Activated naive CD4-positive, alpha-beta T cell treated with anti-CD3 and anti-CD28 coated beads, Interleukin-2, amount 10 ng/mL, durations not matched to agents 7 days and 5 days (primary cell): ENCODE results near the gene CALHM1.

Experiments
- CTCF ChIA-PET: fragments of 350-600 bp; sonication (Branson Sonifier 250); formaldehyde crosslinking; loops from one replicate; lab custom pipeline; 2021; ENCODE audit warnings: antibody characterized with exemption; lab: Charles Lee
- DNase-seq: peaks from one replicate; pipeline ENCODE4 v3.0.0-alpha.2; 2020
- H3K27ac Mint-ChIP-seq: one replicate; pipeline ENCODE4 v1.8.0; 2021; ENCODE audit warnings: mild to moderate bottlenecking, moderate library complexity, mixed read lengths
- H3K27me3 Mint-ChIP-seq: one replicate; pipeline ENCODE4 v1.8.0; 2021; ENCODE audit warnings: mild to moderate bottlenecking, mixed read lengths
- H3K36me3 Mint-ChIP-seq: one replicate; pipeline ENCODE4 v1.8.0; 2021; ENCODE audit warnings: mixed read lengths
- H3K4me1 Mint-ChIP-seq: one replicate; pipeline ENCODE4 v1.8.0; 2021; ENCODE audit warnings: mixed read lengths
- H3K4me3 Mint-ChIP-seq: one replicate; pipeline ENCODE4 v1.8.0; 2021; ENCODE audit warnings: mild to moderate bottlenecking, moderate library complexity, mixed read lengths
- H3K9me3 Mint-ChIP-seq: one replicate; pipeline ENCODE4 v1.8.0; 2021; ENCODE audit warnings: mixed read lengths

The CALHM1 gene

DNA sequence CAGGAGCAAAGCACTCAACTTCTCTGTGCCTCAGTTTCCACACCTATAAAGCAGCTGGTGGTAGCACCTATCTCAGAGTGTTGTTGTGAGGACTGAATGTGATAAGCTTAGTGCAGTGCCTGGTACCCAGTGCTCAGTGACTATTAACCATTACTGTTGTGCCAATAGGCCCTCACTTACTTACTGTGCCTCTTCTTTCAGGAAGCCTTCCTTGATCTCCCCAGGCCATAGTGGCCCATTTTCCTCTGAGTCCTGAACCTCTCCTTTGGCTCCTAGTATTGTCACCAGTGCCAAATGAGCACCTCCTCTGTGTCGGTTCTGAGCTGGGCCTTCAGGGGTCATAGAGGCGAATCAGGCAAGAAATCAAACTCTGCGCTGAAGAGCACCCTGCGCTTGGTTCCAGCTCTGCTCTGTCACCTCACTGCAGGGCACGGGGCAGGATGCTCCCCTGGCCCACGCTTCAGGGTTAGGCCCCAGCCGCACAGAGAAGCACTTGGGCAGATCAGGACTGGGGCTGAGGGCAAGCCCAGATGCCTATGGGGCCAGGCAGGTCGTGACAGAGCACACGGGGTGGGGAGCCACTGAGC lies 2.5 kb downstream of the CALHM1 start:
- H3K4me1 Mint-ChIP-seq = peaks cover 57% of the 10 kb centered on the region
- CTCF ChIA-PET = interaction anchor here (1.0 to 1.2 kb wide), 4 partner anchors 10 to 40 kb away, joined by 3 to 5 read pairs (median 4); no protein-coding TSS in a partner anchor
- peaks cover 2% of the 10 kb centered on the region for H3K27me3 Mint-ChIP-seq
- H3K4me3 Mint-ChIP-seq = no peak overlapping the region
- DNase-seq = no peak
- peaks cover 6% of the 10 kb centered on the region for H3K36me3 Mint-ChIP-seq
- no peak overlapping the region for H3K27ac Mint-ChIP-seq
- no peaks in the 10 kb centered on the region for H3K9me3 Mint-ChIP-seq

DNA sequence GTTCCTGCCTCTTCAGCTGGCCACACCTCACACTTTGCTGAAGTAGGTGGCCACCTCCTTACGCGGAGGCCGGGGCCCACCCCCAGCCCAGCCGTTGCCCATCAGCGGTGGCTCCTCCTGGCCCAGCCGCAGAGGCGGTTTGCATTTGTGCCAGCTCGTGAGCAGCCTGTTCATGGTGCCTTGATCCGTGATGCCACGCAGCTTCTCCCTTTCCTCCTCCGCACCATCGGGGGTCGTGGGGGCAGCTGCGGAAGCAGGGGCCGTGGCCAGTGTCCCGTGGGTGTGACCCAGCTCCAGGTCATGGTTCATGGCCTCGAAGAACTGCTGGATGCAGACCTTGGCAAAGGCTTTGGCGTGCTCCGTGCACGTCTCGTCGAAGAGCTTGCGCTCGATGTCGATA lies 3.5 kb downstream of the CALHM1 start:
- CTCF ChIA-PET = interaction anchor here (0.7 to 2.1 kb wide), 5 partner anchors 26 to 39 kb away, joined by 3 to 7 read pairs (median 4); no protein-coding TSS in a partner anchor
- peaks cover 66% of the 10 kb centered on the region for H3K4me1 Mint-ChIP-seq

DNA sequence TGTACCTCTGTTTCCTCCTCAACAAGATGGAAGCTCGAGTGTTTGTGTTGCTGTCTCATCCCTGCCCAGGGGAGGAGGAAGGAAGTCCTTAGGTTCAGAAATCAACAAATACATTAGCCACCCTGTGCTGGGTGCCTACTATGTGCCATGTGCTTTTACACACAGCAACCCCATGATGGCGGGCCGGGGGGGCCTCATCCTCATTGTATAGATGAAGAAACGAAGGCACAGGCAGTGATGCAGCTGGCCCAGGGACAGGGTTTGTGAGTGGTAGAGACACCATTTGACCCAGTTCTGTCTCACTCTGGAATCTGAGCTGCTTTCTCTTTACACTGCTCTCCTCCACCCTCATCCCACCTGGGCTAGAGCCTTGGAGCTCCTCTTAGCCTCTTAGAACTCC lies 4.7 kb downstream of the CALHM1 start:
- Mint-ChIP-seq H3K36me3 (peaks cover 26% of the 10 kb centered on the region), H3K9me3 (no peaks in the 10 kb centered on the region), H3K4me3 (peak overlapping the region; percentile 99), H3K27ac (no peak overlapping the region), H3K27me3 (no peaks in the 10 kb centered on the region), H3K4me1 (peaks cover 66% of the 10 kb centered on the region)
- CTCF ChIA-PET = interaction anchor here (0.7 to 2.1 kb wide), 4 partner anchors 22 to 36 kb away, joined by 3 to 7 read pairs (median 4); no protein-coding TSS in a partner anchor
- DNase-seq = no peak

More for the DNA sequence above, 3.5 kb downstream of the CALHM1 start:
- H3K36me3 Mint-ChIP-seq = peaks cover 14% of the 10 kb centered on the region
- no peak overlapping the region for H3K4me3 Mint-ChIP-seq
- DNase-seq = no peak
- H3K27me3 Mint-ChIP-seq = no peaks in the 10 kb centered on the region
- H3K9me3 Mint-ChIP-seq = no peaks in the 10 kb centered on the region
- no peak overlapping the region for H3K27ac Mint-ChIP-seq

DNA sequence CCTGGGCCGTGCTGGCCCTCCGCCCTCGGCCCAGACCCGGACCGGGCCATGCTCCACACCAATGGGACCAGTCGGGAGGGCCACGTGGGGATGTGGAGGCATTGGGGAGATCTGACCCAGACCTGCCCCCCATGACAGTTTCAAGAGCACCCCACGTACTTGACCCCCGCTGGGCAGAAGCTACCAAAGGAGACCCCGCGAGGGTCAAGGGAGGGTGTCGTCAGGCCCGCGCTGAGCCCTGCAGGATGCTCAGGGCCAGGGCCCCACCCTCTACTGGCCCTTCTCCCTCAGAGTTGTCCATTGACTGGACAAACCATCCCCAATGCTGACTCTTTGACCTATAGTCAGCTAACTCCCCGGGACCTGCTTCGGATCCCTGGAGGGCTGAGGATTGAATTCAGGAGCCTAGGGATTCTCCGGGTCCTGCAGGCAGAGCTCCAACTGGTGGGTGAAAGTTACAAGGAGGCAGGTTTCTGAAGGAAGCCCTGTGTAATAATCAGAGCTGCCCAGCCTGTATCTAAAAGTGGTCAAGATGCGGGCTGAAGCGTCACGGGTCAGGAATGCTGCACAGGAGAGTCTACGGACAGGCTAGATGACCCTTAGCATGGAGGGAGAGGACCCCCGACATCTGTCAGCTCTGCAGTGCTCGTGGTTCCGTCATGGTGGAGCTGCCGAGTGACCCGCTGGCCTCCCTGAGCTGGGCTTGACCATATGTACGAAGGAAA lies 6.0 kb downstream of the CALHM1 start:
- H3K36me3 Mint-ChIP-seq = peaks cover 39% of the 10 kb centered on the region
- H3K4me1 Mint-ChIP-seq = peaks cover 69% of the 10 kb centered on the region
- peak overlapping the region; percentile 99 for H3K4me3 Mint-ChIP-seq
- CTCF ChIA-PET = interaction anchor here (0.9 to 5.2 kb wide), 8 partner anchors 10 to 37 kb away, joined by 3 to 34 read pairs (median 6); no protein-coding TSS in a partner anchor
- no peaks in the 10 kb centered on the region for H3K27me3 Mint-ChIP-seq
- DNase-seq = no peak
- no peaks in the 10 kb centered on the region for H3K9me3 Mint-ChIP-seq
- H3K27ac Mint-ChIP-seq = peak overlapping the region; percentile 91

DNA sequence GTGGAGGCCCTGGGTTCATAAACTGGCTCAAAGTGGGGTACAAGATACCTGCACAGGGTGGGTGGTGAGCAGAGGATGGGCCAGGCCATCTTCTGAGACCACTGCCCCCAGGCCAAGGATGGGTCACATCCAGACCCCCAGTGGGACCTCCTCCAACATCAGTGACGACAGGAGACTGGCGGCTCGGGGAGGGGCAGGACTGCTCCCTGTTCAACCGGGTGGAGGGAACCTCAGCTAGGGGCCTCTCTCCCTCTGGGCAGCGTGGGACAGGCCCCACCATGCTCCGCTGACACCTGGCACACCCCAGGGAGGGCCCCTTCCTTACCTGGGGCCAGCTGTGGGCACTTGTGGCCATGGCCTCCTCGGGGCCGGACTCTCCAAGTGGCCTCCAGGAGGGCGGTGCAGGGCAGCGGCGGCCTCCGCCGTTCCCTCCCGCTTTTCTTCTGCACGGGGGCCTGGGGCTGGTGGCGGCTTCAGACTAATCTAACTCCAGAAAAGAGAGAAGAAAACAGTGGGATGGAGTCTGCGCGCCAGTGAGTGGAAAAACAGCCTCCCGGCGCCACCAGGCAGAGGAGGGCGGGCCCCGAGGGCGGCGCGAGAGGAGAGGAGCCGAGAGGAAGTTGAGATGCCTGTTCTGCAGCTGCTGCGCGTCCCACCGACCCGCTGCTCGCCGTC lies 6.7 kb downstream of the CALHM1 start, which contains the start of gene CALHM2:
Gene CALHM2, minus strand, starts transcription at position 540 of the 675 bp plus-strand sequence. CDS start 2,429 bp downstream, outside the sequence.
- Mint-ChIP-seq H3K27me3 (no peaks in the 10 kb centered on the region), H3K4me3 (peak within 1 kb of the TSS; percentile 99), H3K4me1 (peaks cover 72% of the 10 kb centered on the region), H3K36me3 (peaks cover 46% of the 10 kb centered on the region), H3K9me3 (no peaks in the 10 kb centered on the region), H3K27ac (peak within 1 kb of the TSS; percentile 91)
- DNase-seq = peak; percentile 77
- CTCF ChIA-PET = interaction anchor here (1.2 to 5.2 kb wide), 8 partner anchors 11 to 36 kb away, joined by 3 to 34 read pairs (median 6); no protein-coding TSS in a partner anchor

DNA sequence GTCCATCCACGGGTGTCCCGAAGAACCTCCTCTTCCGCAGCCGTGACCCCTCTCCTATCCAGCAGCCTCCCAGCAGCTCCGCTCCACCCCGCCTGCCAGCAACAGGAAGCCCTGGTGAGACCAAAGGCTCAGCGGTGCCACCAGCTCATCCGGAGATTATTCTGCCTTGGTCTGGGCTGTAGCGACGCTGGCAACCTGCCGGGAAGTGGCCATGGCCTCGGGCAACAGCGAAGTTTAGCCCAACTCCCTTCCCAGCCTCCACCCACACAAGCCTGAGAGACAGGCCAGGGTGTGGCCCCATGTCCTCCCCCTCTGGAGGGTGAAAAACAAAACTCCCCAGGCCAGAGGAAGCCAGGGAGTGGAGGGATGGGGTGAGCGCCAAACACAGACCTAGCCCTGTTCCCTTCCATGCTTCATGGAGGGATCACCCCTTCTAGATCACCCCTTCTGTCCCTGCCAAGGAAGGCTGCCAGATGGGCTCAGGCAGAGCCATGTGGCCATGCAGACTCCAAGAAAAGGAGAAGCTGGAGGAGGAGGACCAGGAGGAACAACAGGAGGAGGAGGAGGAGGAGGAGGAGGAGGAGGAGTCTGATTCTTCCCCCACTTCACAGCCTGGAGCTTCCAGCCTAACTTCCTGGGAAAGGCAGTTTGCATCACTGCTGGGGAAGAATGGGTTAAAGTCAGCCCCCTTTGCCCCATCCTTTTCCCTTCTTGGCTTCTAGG lies 7.4 kb downstream of the CALHM1 start:
- peaks cover 51% of the 10 kb centered on the region for H3K36me3 Mint-ChIP-seq
- DNase-seq = peak; percentile 73
- peaks cover 72% of the 10 kb centered on the region for H3K4me1 Mint-ChIP-seq
- H3K27me3 Mint-ChIP-seq = no peaks in the 10 kb centered on the region
- H3K27ac Mint-ChIP-seq = peak overlapping the region; percentile 91
- H3K9me3 Mint-ChIP-seq = no peaks in the 10 kb centered on the region
- peak overlapping the region; percentile 99 for H3K4me3 Mint-ChIP-seq
- CTCF ChIA-PET = interaction anchor here (0.8 to 5.2 kb wide), 8 partner anchors 12 to 35 kb away, joined by 3 to 34 read pairs (median 6); no protein-coding TSS in a partner anchor

DNA sequence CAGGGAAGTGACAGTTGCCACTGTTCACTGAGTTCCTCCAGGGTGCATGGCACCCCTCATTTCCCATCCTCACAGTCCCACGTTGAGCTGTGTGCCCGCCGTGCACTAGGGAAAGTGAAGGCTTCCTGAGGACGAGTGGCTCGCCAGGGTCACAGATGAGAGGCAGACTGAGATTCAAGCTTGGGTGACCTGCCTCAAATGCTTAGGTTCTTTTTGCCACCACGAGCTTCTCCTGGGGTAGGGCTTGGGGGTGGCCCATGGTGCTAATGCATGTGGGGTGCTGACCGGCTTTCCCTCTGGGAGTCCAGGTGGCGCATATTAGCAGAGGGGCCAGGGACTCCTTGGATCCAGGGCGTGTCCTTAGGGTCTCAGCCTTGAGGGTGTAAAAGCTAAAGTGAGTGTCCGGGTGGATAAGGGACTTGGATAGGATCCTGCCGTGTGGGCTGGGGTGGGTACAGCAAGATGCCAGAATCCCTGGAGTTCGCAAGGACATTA lies 8.5 kb downstream of the CALHM1 start:
- H3K36me3 Mint-ChIP-seq = peaks cover 58% of the 10 kb centered on the region

DNA sequence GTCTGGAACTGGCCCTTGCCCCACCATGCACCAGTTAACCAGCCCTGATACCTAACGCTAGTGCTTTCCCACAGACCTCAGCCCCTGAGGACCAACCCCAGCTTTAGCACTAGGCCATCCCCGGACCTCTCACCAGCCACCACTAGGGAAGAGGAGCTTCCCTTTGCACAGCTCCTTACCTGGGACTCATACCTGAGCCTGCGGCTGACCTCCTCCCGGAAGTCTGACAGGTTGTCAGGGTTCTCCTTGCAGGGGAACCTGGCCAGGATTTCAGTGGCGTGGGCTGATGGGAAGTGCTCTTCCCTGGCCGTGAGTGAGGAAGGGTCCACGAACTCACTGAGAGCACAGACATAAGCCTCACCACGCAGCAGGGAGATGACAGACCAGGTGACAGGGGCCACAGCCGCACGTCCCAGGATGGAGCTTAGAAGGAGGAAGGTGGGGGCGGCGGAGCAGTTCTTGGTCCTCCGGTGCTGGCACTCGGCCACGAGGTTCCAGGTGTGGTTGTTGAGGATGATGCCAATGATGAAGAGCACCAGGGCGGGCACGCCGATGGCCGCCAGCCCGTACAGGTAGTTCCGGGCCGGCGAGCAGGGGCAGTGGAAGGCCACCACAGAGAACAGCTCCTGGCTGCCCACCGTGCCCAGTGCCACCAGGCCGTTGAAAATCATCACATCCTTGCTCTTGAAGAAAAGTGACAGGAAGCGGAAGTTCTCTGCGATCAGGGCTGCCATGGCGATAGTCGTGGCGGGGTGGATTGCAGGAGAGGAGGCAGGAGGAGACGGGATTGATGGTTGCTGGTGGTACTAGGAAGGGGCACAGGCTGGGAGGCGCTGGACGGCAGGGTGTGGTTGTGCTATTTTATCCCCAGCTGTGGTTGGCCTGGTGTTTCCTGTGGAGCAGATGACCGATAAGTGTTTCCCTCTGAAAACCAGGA lies 9.2 kb downstream of the CALHM1 start:
- H3K36me3 Mint-ChIP-seq = peaks cover 65% of the 10 kb centered on the region
- H3K27ac Mint-ChIP-seq = peak overlapping the region; percentile 86
- peaks cover 77% of the 10 kb centered on the region for H3K4me1 Mint-ChIP-seq
- no peaks in the 10 kb centered on the region for H3K9me3 Mint-ChIP-seq
- no peaks in the 10 kb centered on the region for H3K27me3 Mint-ChIP-seq
- no peak for DNase-seq
- CTCF ChIA-PET = interaction anchor here (0.5 to 5.2 kb wide), 5 partner anchors 25 to 143 kb away, joined by 3 to 34 read pairs (median 5); no protein-coding TSS in a partner anchor
- H3K4me3 Mint-ChIP-seq = peak overlapping the region; percentile 99

More for the DNA sequence above, 8.5 kb downstream of the CALHM1 start:
- DNase-seq = no peak
- Mint-ChIP-seq H3K4me3 (peak overlapping the region; percentile 99), H3K4me1 (peaks cover 76% of the 10 kb centered on the region), H3K9me3 (no peaks in the 10 kb centered on the region), H3K27ac (peak overlapping the region; percentile 91), H3K27me3 (no peaks in the 10 kb centered on the region)
- CTCF ChIA-PET = interaction anchor here (0.5 to 5.2 kb wide), 7 partner anchors 17 to 143 kb away, joined by 3 to 34 read pairs (median 5); no protein-coding TSS in a partner anchor

DNA sequence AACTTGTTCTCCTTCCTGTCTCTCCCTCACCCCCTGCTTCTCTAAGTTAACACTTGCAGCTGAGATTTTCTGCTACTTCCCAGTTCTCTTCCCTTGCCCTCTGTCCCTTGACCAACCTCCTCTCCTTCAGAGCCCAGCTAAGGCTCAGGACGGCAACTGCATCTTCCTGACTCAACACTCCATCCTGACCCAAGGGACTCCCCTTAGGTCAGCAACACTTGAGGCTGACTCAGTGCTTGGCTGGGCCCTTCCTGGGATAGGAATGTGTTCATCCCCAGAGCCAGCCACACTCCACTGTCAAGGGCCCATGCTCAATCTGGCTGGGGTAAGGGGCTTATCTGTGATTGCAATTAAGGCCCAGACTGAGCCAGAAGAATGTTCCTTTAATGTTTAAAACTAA lies 10.0 kb downstream of the CALHM1 start:
- H3K27ac Mint-ChIP-seq = peak overlapping the region; percentile 53
- CTCF ChIA-PET = interaction anchor here (1.8 to 5.2 kb wide), 3 partner anchors 24 to 36 kb away, joined by 5 to 34 read pairs (median 33); no protein-coding TSS in a partner anchor
- peak overlapping the region; percentile 99 for H3K4me3 Mint-ChIP-seq
- H3K27me3 Mint-ChIP-seq = no peaks in the 10 kb centered on the region
- peaks cover 72% of the 10 kb centered on the region for H3K36me3 Mint-ChIP-seq
- no peaks in the 10 kb centered on the region for H3K9me3 Mint-ChIP-seq
- H3K4me1 Mint-ChIP-seq = peaks cover 70% of the 10 kb centered on the region
- DNase-seq = no peak

DNA sequence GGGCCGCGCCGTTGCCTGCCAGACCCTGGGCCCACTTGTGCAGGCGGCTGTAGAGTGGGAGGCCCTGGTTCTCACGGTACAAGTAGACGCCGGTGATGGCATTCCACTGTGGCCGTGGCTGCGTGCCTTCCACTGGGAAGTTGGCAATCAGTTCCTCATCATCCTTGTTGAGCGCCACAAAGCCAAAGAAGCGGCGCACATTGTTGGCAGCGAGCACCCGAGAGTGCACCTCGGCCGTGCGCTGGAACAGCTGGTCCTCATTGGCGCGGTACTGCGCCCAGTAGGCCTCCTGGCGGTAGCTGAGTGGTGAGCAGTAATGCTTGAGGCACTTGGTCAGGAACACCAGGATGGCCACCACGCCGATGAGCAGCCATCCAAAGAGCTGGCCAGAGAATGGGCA lies 11.5 kb downstream of the CALHM1 start:
- CTCF ChIA-PET = no interaction called here
- no peak for DNase-seq
- Mint-ChIP-seq H3K4me3 (peak overlapping the region; percentile 31), H3K9me3 (no peaks in the 10 kb centered on the region), H3K27ac (peak overlapping the region; percentile 66), H3K36me3 (peaks cover 82% of the 10 kb centered on the region), H3K27me3 (no peaks in the 10 kb centered on the region), H3K4me1 (peaks cover 56% of the 10 kb centered on the region)

DNA sequence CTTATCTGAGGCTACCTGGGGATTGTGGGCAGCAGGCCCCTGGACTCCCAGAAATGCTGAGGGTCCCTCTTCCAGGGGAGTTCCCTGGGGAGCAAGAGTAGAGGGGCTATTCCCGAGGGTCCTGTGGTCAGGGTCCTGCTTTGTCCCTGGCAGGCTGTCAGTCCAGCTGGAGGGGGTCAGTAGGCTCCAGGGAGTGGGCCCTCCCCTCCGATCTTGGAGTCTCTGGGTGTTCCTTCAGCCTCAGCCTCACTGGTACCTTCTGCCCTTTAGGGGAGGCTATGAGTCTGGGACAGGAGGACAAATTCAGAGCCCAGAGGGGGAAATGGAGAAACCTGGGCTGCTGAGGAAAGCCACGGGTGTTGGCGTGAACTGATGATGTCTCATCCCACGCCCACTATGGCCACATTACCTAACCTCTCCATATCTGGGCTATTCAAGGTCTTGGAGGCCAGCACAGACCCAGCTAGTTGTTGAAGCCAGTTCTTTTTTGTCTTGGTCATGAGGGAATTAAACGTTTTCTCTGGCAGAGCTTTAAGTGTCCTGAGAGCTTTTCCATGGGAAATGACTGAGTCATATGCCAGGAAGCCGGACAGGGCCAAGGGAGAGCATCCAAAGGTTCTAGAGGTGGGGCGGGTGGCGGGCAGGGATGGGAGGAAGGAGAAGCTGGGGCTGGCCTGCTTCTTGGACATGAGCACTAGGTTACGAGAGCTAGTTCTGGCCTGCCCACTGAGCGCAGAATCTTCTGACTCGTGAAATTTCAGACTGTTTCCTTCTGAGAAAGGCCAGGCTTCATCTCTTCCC lies 12.7 kb downstream of the CALHM1 start:
- no peak overlapping the region for H3K4me3 Mint-ChIP-seq
- CTCF ChIA-PET = interaction anchor here (1.2 kb wide), 1 partner anchor 39 kb away, joined by 3 read pairs; no protein-coding TSS in a partner anchor
- peaks cover 81% of the 10 kb centered on the region for H3K36me3 Mint-ChIP-seq
- peaks cover 50% of the 10 kb centered on the region for H3K4me1 Mint-ChIP-seq
- no peak for DNase-seq
- peak overlapping the region; percentile 64 for H3K27ac Mint-ChIP-seq
- no peaks in the 10 kb centered on the region for H3K27me3 Mint-ChIP-seq
- H3K9me3 Mint-ChIP-seq = no peaks in the 10 kb centered on the region

DNA sequence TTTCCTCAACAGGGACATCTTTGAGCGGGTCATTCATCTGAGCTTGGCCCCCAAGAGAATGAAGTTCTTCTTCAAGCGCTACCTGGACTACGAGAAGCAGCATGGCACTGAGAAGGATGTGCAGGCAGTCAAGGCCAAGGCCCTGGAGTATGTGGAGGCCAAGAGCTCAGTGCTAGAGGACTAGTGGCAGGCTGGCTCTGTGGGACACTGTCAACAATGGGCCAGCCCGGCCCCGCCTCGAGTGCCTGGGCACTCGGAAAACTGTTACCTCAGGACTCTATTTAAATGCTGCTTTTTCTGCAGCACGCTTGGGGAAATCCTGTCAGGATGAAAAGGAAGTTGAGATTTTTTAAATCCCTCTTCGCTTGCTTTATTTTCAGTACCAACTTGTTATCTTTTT lies 13.3 kb downstream of the CALHM1 start:
- CTCF ChIA-PET = no interaction called here
- Mint-ChIP-seq H3K27ac (peak overlapping the region; percentile 26), H3K36me3 (peaks cover 79% of the 10 kb centered on the region), H3K4me3 (no peak overlapping the region), H3K27me3 (no peaks in the 10 kb centered on the region), H3K9me3 (no peaks in the 10 kb centered on the region), H3K4me1 (peaks cover 44% of the 10 kb centered on the region)
- no peak for DNase-seq
